A549 (cell line): Measurements from ENCODE around the gene USP49. TPM values are rescaled to one million over a fixed set of nuclear protein-coding genes. Genes with fewer than 3 reads are reported as not detected.

Experiments used
- ATOH8 ChIP-seq: fragments of 250-450 bp; sonication (Bioruptor Pico); IDR thresholded peaks from 2 replicates; pipeline ENCODE4 v1.5.0; 2020; ENCODE audit warnings: low read depth, mild to moderate bottlenecking, moderate library complexity
- BHLHE40 ChIP-seq: IDR thresholded peaks from 2 replicates; pipeline ENCODE4 v1.6.1; 2012; ENCODE audit warnings: low read depth, low read length, inconsistent platforms
- CEBPB ChIP-seq, 2 experiments: fragments of >200 bp in 1 of 2; sonication (Bioruptor Twin) in 1 of 2; formaldehyde crosslinking in 1 of 2; IDR thresholded peaks; 2 replicates each; pipeline ENCODE4 v1.6.1; 2012 to 2016
- CHD2 ChIP-seq: fragments of 150-350 bp; IDR thresholded peaks from 2 replicates; pipeline ENCODE4 v1.6.1; 2014; ENCODE audit warnings: low read length; ENCODE audit not compliant: partially characterized antibody
- E2F6 ChIP-seq: IDR thresholded peaks from 2 replicates; pipeline ENCODE4 v1.6.1; 2012; ENCODE audit warnings: low read depth, borderline replicate concordance
- EHF ChIP-seq: fragments of 250-450 bp; sonication (Bioruptor Pico); IDR thresholded peaks from 2 replicates; pipeline ENCODE4 v1.5.0; 2020; ENCODE audit warnings: mild to moderate bottlenecking
- EHMT2 ChIP-seq: fragments of 200-600 bp; sonication (generic); IDR thresholded peaks from 2 replicates; pipeline ENCODE4 v1.6.1; 2016; ENCODE audit warnings: antibody characterized with exemption, low read depth, mild to moderate bottlenecking, moderate library complexity
- HDAC2 ChIP-seq: fragments of 200-600 bp; sonication (generic); IDR thresholded peaks from 2 replicates; pipeline ENCODE4 v1.6.1; 2016
- HMGXB4 ChIP-seq: fragments of 250-450 bp; sonication (Bioruptor Pico); IDR thresholded peaks from 2 replicates; pipeline ENCODE4 v1.5.0; 2021; ENCODE audit warnings: mild to moderate bottlenecking, moderate library complexity, borderline replicate concordance
- HOXA7 ChIP-seq: fragments of 250-450 bp; sonication (Bioruptor Pico); IDR thresholded peaks from 2 replicates; pipeline ENCODE4 v1.5.0; 2020; ENCODE audit warnings: mild to moderate bottlenecking, moderate library complexity
- HOXB13 ChIP-seq: fragments of 250-450 bp; sonication (Bioruptor Pico); IDR thresholded peaks from 2 replicates; pipeline ENCODE4 v1.5.0; 2020; ENCODE audit warnings: low read depth, mild to moderate bottlenecking, moderate library complexity
- MAFK ChIP-seq: fragments of 450-650 bp; IDR thresholded peaks from 2 replicates; pipeline ENCODE4 v1.6.1; 2014; ENCODE audit not compliant: partially characterized antibody
- MAX ChIP-seq: IDR thresholded peaks from 2 replicates; pipeline ENCODE4 v1.6.1; 2012
- MAZ ChIP-seq: fragments of 150-350 bp; IDR thresholded peaks from 2 replicates; pipeline ENCODE4 v1.6.1; 2014; ENCODE audit warnings: antibody characterized with exemption, low read depth, low read length, borderline replicate concordance
- NR3C1 ChIP-seq: fragments of >200 bp; sonication (Bioruptor Twin); formaldehyde crosslinking; IDR thresholded peaks from 3 replicates; pipeline ENCODE4 v1.6.1; 2017
- PHF8 ChIP-seq: fragments of 200-600 bp; sonication (generic); IDR thresholded peaks from 2 replicates; pipeline ENCODE4 v1.6.1; 2016; ENCODE audit warnings: low read depth, mild to moderate bottlenecking, antibody characterized with exemption, moderate library complexity, borderline replicate concordance
- POLR2A ChIP-seq: IDR thresholded peaks from 2 replicates; pipeline ENCODE4 v1.6.1; 2012; ENCODE audit warnings: mild to moderate bottlenecking, low read length
- RAD21 ChIP-seq, 2 experiments: fragments of >200 bp in 1 of 2; sonication (Bioruptor Twin) in 1 of 2; formaldehyde crosslinking in 1 of 2; IDR thresholded peaks in 1 of 2; conservative IDR thresholded peaks in 1 of 2; 2 replicates in 1 of 2; 3 replicates in 1 of 2; pipeline ENCODE4 v1.6.1; 2012 to 2018; ENCODE audit warnings: inconsistent platforms in 1 of 2
- RARB ChIP-seq: fragments of 250-450 bp; sonication (Bioruptor Pico); IDR thresholded peaks from 2 replicates; pipeline ENCODE4 v1.8.0; 2021; ENCODE audit warnings: mild to moderate bottlenecking, moderate library complexity
- RCOR1 ChIP-seq: fragments of 150-350 bp; IDR thresholded peaks from 2 replicates; pipeline ENCODE4 v1.6.1; 2014; ENCODE audit warnings: antibody characterized with exemption, low read length, low read depth
- RFX5 ChIP-seq: fragments of 450-650 bp; IDR thresholded peaks from 2 replicates; pipeline ENCODE4 v1.7.1; 2014; ENCODE audit warnings: antibody characterized with exemption, mild to moderate bottlenecking, moderate library complexity
- SMC3 ChIP-seq: fragments of >200 bp; sonication (Bioruptor Twin); formaldehyde crosslinking; IDR thresholded peaks from 3 replicates; pipeline ENCODE4 v1.6.1; 2018; ENCODE audit warnings: inconsistent platforms
- TFCP2L1 ChIP-seq: fragments of 250-450 bp; sonication (Bioruptor Pico); IDR thresholded peaks from 2 replicates; pipeline ENCODE4 v1.5.0; 2021; ENCODE audit warnings: mild to moderate bottlenecking
- TP53 ChIP-seq: fragments of 250-450 bp; sonication (Bioruptor Pico); IDR thresholded peaks from 2 replicates; pipeline ENCODE4 v1.5.0; 2021; ENCODE audit warnings: mild to moderate bottlenecking, moderate library complexity
- ZC3H11A ChIP-seq: fragments of 450-650 bp; IDR thresholded peaks from 2 replicates; pipeline ENCODE4 v1.6.1; 2014; ENCODE audit warnings: antibody characterized with exemption, mild to moderate bottlenecking
- ZFP36 ChIP-seq: fragments of 450-650 bp; IDR thresholded peaks from 2 replicates; pipeline ENCODE4 v1.6.1; 2014; ENCODE audit warnings: borderline replicate concordance; ENCODE audit not compliant: partially characterized antibody
- ZSCAN20 ChIP-seq: fragments of 250-450 bp; sonication (Bioruptor Pico); IDR thresholded peaks from 2 replicates; pipeline ENCODE4 v1.8.0; 2022; ENCODE audit warnings: mild to moderate bottlenecking, moderate library complexity
- polyA plus RNA-seq, 4 experiments: library from polyadenylated mRNA; depleted of rRNA in 3 of 4; stranded (reverse); fragments of >200 nt; fragmentation: RNase III in 1 of 4; extraction: RNeasy Plus Mini Kit Qiagen cat#74134 plus additional on column Dnase treatment in 1 of 4; gene quantifications; 2 replicates in 3 of 4; 3 replicates in 1 of 4; pipeline ENCODE4 v1.2.3, GENCODE V29; 2011 to 2017
- TF ChIP-seq, protein P1 (sequence below): fragments of >200 bp; sonication (Bioruptor Twin); formaldehyde crosslinking; IDR thresholded peaks from 2 replicates; pipeline ENCODE4 v1.6.1; 2016
- TF ChIP-seq, protein P2 (sequence below): fragments of 150-350 bp; IDR thresholded peaks from 2 replicates; pipeline ENCODE4 v1.6.1; 2014; ENCODE audit warnings: low read depth, mild to moderate bottlenecking, low read length

Gene USP49
- polyA plus RNA-seq, 2 of the 4 experiments (the other 2 are of a cell fraction), result 2.9 to 4.3 TPM

- TF ChIP-seq EHF (CRISPR knock-in tag) (no peak), MAZ (no peak), CHD2 (no peak), HDAC2 (no peak), TP53 (CRISPR knock-in tag) (no peak), POLR2A (no peak), NR3C1 (no peak), HOXB13 (CRISPR knock-in tag) (no peak), RCOR1 (no peak), ZSCAN20 (CRISPR knock-in tag) (no peak), TFCP2L1 (no peak), PHF8 (no peak), SMC3 (no peak), BHLHE40 (no peak), HOXA7 (CRISPR knock-in tag) (no peak), ZFP36 (no peak), ATOH8 (no peak), RFX5 (no peak), RARB (CRISPR knock-in tag) (no peak), HMGXB4 (CRISPR knock-in tag) (no peak), EHMT2 (no peak), MAX (peak; percentile 40; the same call in 1 of the 2 replicates), MAFK (peak; percentile 100), E2F6 (no peak), CEBPB (IDR thresholded peaks at IDR 0.05) (peak in 1 of 2 experiments; percentile 74; a peak in 2 of 4 replicates), RAD21 (conservative IDR thresholded peaks at IDR 0.05 in 1 of 2, IDR thresholded peaks at IDR 0.05 in 1 of 2) (no peak), ZC3H11A (no peak)
- TF ChIP-seq, protein P1, sequence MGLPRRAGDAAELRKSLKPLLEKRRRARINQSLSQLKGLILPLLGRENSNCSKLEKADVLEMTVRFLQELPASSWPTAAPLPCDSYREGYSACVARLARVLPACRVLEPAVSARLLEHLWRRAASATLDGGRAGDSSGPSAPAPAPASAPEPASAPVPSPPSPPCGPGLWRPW, result no peak
- TF ChIP-seq, protein P2, sequence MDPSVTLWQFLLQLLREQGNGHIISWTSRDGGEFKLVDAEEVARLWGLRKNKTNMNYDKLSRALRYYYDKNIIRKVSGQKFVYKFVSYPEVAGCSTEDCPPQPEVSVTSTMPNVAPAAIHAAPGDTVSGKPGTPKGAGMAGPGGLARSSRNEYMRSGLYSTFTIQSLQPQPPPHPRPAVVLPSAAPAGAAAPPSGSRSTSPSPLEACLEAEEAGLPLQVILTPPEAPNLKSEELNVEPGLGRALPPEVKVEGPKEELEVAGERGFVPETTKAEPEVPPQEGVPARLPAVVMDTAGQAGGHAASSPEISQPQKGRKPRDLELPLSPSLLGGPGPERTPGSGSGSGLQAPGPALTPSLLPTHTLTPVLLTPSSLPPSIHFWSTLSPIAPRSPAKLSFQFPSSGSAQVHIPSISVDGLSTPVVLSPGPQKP, result no peak
These were observed 22.4 kb upstream of the USP49 start (continued) for GRCh38 chr6:41917528-41917927.
